IPS-15b (cell line): ENCODE data around the gene PANK2.

Experiments
- H3K27me3 ChIP-seq: one replicate; pipeline ENCODE4 v1.6.1; 2013; ENCODE audit warnings: low read length; ENCODE audit not compliant: control insufficient read depth, insufficient read depth
- H3K36me3 ChIP-seq: one replicate; pipeline ENCODE4 v1.6.1; 2013; ENCODE audit warnings: low read length; ENCODE audit not compliant: control insufficient read depth, insufficient read depth
- H3K4me1 ChIP-seq: one replicate; pipeline ENCODE4 v1.6.1; 2013; ENCODE audit warnings: mild to moderate bottlenecking, low read length; ENCODE audit not compliant: control insufficient read depth, insufficient read depth
- H3K4me3 ChIP-seq: one replicate; pipeline ENCODE4 v1.5.1; 2013; ENCODE audit warnings: low read depth, low read length
- H3K9ac ChIP-seq: one replicate; pipeline ENCODE4 v1.6.1; 2013; ENCODE audit warnings: low read depth, mild to moderate bottlenecking, low read length
- H3K9me3 ChIP-seq: one replicate; pipeline ENCODE4 v1.6.1; 2013; ENCODE audit warnings: mild to moderate bottlenecking, low read length; ENCODE audit not compliant: control insufficient read depth, insufficient read depth

The PANK2 gene

GRCh38 chr20:3858689-3859088 is 30.5 kb upstream of the PANK2 start:
- Histone ChIP-seq H3K9me3 (no peaks in the 10 kb centered on the region), H3K4me1 (no peaks in the 10 kb centered on the region), H3K4me3 (no peak overlapping the region), H3K27me3 (no peaks in the 10 kb centered on the region), H3K36me3 (peaks cover 29% of the 10 kb centered on the region), H3K9ac (no peak overlapping the region)

- Histone ChIP-seq H3K9me3 (no peaks in the 10 kb centered on the region), H3K27me3 (no peaks in the 10 kb centered on the region), H3K36me3 (peaks cover 46% of the 10 kb centered on the region), H3K9ac (no peak overlapping the region), H3K4me1 (no peaks in the 10 kb centered on the region), H3K4me3 (no peak overlapping the region)
Observed at GRCh38 chr20:3861191-3861590, 28.0 kb upstream of the PANK2 start.

- Histone ChIP-seq H3K9ac (no peak overlapping the region), H3K4me3 (no peak overlapping the region), H3K36me3 (peaks cover 51% of the 10 kb centered on the region)
Observed at GRCh38 chr20:3862333-3862732, 26.9 kb upstream of the PANK2 start.

GRCh38 chr20:3863317-3863716 is 25.9 kb upstream of the PANK2 start:
- H3K27me3 ChIP-seq, result no peaks in the 10 kb centered on the region
- H3K9me3 ChIP-seq, result no peaks in the 10 kb centered on the region
- H3K4me3 ChIP-seq, result no peak overlapping the region
- H3K4me1 ChIP-seq, result no peaks in the 10 kb centered on the region
- H3K9ac ChIP-seq, result no peak overlapping the region
- H3K36me3 ChIP-seq, result peaks cover 44% of the 10 kb centered on the region

More at GRCh38 chr20:3862333-3862732, 26.9 kb upstream of the PANK2 start:
- Histone ChIP-seq H3K9me3 (no peaks in the 10 kb centered on the region), H3K27me3 (no peaks in the 10 kb centered on the region), H3K4me1 (no peaks in the 10 kb centered on the region)

GRCh38 chr20:3864518-3864917 is 24.7 kb upstream of the PANK2 start:
- H3K4me1 ChIP-seq, result no peaks in the 10 kb centered on the region
- H3K9me3 ChIP-seq, result no peaks in the 10 kb centered on the region
- no peak overlapping the region for H3K4me3 ChIP-seq
- H3K27me3 ChIP-seq, result no peaks in the 10 kb centered on the region
- no peak overlapping the region for H3K9ac ChIP-seq
- H3K36me3 ChIP-seq, result peaks cover 44% of the 10 kb centered on the region

- Histone ChIP-seq H3K36me3 (peaks cover 42% of the 10 kb centered on the region), H3K27me3 (no peaks in the 10 kb centered on the region), H3K9me3 (no peaks in the 10 kb centered on the region), H3K9ac (no peak overlapping the region), H3K4me3 (no peak overlapping the region), H3K4me1 (no peaks in the 10 kb centered on the region)
Observed at GRCh38 chr20:3865152-3865886, 23.9 kb upstream of the PANK2 start.

GRCh38 chr20:3865887-3866407 is 23.2 kb upstream of the PANK2 start:
- no peaks in the 10 kb centered on the region for H3K4me1 ChIP-seq
- peaks cover 42% of the 10 kb centered on the region for H3K36me3 ChIP-seq
- H3K4me3 ChIP-seq, result no peak overlapping the region
- H3K9ac ChIP-seq, result no peak overlapping the region
- no peaks in the 10 kb centered on the region for H3K27me3 ChIP-seq
- no peaks in the 10 kb centered on the region for H3K9me3 ChIP-seq

- Histone ChIP-seq H3K36me3 (peaks cover 40% of the 10 kb centered on the region), H3K9me3 (no peaks in the 10 kb centered on the region), H3K9ac (no peak overlapping the region), H3K4me3 (no peak overlapping the region), H3K27me3 (no peaks in the 10 kb centered on the region), H3K4me1 (no peaks in the 10 kb centered on the region)
Observed at GRCh38 chr20:3866464-3866863, 22.7 kb upstream of the PANK2 start.

- Histone ChIP-seq H3K36me3 (peaks cover 34% of the 10 kb centered on the region), H3K9ac (no peak overlapping the region), H3K4me1 (no peaks in the 10 kb centered on the region), H3K9me3 (no peaks in the 10 kb centered on the region), H3K4me3 (no peak overlapping the region), H3K27me3 (no peaks in the 10 kb centered on the region)
Observed at GRCh38 chr20:3867802-3868201, 21.4 kb upstream of the PANK2 start.

- Histone ChIP-seq H3K27me3 (no peaks in the 10 kb centered on the region), H3K4me1 (no peaks in the 10 kb centered on the region), H3K36me3 (peaks cover 14% of the 10 kb centered on the region), H3K9ac (no peak overlapping the region), H3K4me3 (no peak overlapping the region), H3K9me3 (no peaks in the 10 kb centered on the region)
Observed at GRCh38 chr20:3869839-3870634, 19.1 kb upstream of the PANK2 start.

GRCh38 chr20:3871550-3872265 is 17.5 kb upstream of the PANK2 start:
- H3K9ac ChIP-seq, result no peak overlapping the region
- H3K36me3 ChIP-seq, result peaks cover 3% of the 10 kb centered on the region
- no peaks in the 10 kb centered on the region for H3K9me3 ChIP-seq
- no peaks in the 10 kb centered on the region for H3K27me3 ChIP-seq
- no peaks in the 10 kb centered on the region for H3K4me1 ChIP-seq
- H3K4me3 ChIP-seq, result no peak overlapping the region
